GM19452 (cell line): ENCODE data around the gene TTC33.

ENCODE experiments used
- ATAC-seq: cut with Tn5 transposase; IDR thresholded peaks from one replicate; pipeline ENCODE4 v1.9.1; 2021; ENCODE audit not compliant: unreplicated experiment

TTC33 gene

GRCh38 chr5:40540301-40540700 lies 215.5 kb downstream of the TTC33 start:
- ATAC-seq, result no peak

- ATAC-seq, result no peak
Measured at GRCh38 chr5:40524677-40525076, 231.1 kb downstream of the TTC33 start.

DNA sequence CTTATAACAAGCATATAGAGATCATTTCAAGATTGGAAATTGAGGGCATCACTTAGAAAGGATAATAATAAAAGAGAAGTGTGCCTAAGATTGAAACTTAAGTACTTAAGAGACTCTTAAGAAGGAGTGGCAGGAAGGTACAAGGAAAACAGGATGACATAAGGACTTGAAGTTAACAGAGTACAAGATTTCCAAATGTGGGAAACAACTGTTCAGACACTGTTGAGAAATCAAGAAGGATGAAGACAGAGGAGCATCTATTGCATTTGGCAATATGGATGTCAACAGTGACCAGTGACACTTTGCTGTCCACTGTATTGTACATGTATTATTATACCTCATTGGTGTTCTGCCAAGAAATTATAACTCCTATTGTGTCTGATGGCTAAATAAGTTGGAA lies 233.8 kb downstream of the TTC33 start:
- ATAC-seq, result no peak

DNA sequence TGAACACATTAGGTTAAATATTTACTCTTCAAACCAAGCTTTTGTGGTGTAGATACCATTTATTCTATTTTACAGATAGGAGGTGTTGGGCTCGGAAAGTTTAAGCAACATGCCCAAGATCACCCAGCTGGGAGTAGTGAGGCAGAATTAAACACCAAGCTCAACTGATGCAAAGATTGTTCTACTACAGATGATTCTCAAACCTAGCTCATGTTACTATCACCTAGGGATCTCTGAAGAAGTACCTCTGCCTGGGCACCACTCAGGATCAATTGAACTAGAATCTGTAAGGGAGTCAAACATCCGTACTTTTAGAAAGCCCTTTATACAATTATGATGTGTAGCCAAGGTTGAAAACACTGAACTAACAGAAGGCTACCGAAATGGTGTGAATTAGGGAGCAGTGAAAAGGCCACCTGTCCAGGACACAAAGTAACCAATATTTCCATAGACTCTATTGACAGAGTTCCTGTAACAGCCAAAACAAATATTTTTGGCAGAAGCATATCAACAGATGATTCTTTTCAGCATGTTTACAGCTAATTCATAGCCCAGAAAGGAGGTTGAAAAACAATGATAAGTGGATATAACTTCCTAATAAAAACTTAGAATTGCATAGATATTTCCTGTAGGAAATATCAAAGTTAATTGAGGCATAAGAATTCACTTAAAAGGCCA lies 234.5 kb downstream of the TTC33 start:
- no peak for ATAC-seq

DNA sequence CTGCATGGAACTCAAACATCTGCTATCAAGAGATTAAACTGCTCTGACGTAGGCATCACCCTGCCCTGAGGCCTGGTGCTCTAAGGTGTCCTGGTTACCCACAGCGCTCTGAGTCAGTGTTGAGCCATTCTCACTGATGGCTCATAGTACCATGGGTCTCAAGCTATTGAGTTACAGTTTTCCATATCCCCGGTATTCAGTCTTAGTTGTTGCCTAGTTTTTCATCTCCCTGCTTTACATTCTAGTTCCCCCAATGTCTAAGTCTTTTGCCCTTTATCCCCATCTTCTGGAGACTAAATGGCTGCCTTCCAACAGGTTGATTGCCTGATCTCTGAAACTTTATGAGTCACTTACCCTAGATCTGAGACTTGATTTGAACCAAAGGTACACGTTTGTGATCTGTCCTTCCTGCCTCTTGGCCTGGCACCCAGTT lies 237.3 kb downstream of the TTC33 start:
- no peak for ATAC-seq

DNA sequence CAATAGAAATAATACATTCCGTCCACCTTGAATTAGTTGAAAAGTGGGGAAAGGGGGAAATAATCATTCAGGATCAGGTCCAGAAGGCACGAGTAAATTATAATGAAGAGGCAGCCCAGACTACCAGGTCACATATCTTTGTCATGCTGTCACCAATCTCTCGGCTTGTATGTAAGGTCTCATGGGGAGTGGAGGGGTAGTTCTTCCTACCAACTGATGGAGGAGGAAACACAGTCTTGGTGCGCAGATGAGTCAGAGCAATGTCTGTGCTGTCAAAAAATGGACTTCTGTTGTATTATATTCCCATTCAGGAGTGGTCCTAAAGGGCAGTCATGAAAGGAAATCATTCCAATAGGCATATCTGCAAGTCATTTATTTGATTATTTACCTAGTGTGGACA lies 240.3 kb downstream of the TTC33 start:
- ATAC-seq, result no peak

- ATAC-seq, result no peak
Measured at GRCh38 chr5:40514976-40515375, 240.8 kb downstream of the TTC33 start.

DNA sequence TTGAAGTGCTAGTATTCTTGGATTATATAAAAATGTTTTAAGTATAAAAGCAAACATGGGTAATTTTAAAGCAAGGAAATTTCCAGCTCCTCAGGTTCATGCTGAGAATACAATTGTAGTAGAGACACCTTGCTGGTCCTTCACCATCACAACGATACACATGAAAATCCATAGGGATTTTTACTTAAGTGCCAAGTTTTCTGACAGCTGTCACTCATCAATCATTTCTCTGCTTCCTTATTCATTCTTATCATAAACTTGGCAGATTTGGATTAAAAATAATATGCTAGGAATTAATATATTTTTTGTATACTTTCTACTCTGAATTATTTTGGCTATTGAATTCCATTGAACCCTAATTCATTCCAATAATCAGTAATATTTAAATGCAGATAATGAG lies 244.0 kb downstream of the TTC33 start:
- ATAC-seq, result no peak

DNA sequence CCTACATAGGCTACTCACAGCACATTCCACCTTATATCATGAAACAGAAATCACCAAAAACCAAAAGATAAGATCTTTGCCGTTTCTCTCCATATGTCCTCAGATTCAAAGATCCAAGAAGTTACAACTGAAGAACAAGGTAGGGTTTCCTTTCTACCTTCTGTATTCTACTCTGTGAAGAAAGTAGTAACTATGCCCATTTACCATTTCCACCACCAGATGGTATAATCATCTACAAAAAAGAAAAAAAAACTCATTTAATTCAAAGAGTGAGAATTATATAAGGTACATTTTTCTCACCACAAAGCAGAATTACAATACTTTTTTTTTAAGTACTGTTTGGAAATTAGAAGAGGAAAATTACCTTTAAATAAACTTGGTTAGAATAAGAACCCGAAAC lies 248.7 kb downstream of the TTC33 start:
- no peak for ATAC-seq

DNA sequence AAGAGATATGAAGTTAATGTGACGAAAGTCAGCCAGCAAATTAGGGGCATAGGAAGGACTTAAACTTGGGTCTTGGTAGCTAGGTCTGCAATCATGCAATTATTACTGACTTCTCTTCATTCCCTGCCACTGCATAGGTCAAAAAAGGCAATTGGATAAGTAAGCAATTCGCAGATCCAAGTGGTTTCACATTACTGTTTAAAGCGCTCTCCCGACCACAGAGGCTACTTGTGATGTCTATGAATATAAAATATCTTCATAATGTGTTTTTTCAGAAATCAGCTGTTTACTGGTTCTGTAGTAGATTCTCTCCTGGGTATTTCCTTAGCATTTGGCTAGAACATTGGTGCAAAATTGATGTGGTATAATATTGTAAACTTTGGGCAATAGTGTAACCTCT lies 250.7 kb downstream of the TTC33 start:
- no peak for ATAC-seq

DNA sequence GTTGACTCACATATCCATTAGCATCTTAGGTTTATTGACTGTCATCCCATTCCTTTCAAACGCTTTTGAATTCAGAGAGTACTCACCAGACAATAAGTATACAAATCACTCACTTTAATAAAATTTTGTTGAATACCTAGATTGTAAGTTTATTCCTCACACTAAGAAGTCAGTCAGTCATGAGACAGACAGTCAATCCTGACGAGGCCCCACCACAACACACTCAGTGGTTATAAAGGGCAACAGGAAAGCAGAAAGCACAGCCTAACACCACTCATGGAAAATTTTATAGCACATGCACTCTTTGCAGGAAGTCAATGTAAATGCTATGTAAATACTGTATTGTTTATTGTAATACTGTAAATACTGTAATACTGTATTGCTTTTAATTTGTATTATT lies 252.3 kb downstream of the TTC33 start:
- ATAC-seq, result no peak

GRCh38 chr5:40502736-40503135 lies 253.0 kb downstream of the TTC33 start:
- ATAC-seq, result peak; percentile 79

GRCh38 chr5:40501711-40502444 lies 253.9 kb downstream of the TTC33 start:
- no peak for ATAC-seq

GRCh38 chr5:40499518-40500273 lies 256.1 kb downstream of the TTC33 start:
- ATAC-seq, result no peak

- ATAC-seq, result no peak
Measured at GRCh38 chr5:40499007-40499406, 256.8 kb downstream of the TTC33 start.

DNA sequence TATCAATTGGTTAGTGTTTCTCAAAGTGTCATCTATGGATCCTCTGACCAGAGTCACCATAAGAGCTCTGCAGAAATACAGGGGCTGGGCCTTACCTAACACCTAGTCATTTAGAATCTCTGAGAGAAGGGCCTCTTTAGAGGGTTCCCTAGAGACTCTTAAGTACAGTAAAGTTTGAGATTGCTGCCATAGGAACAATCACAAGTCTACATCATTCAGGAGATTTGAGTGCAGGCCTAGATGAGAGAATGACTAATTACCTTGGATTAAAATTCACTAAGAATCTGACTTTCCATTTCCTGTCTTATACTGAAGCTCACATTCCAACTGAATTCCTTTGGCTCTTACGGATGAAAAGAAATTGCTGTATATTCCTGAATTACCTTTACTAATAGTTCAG lies 258.2 kb downstream of the TTC33 start:
- ATAC-seq, result no peak

DNA sequence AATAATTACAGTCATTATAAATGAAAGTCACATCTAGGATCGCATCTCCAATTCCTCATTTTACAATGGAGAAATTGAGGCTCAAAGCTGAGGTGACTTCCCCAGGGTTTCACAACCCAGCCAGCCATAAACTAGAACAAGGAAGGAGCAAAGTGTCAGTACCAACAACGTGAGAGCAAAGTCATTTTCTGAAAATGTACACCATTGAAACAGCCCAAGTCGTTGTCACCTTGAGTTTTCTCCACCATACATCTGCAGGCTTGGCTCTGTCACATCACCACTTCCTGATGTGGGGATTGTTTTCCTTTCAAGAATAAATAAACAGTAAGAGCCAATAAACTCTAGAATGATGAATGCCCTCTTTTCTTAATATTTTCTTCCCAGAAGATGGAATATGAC lies 260.5 kb downstream of the TTC33 start:
- ATAC-seq, result no peak

DNA sequence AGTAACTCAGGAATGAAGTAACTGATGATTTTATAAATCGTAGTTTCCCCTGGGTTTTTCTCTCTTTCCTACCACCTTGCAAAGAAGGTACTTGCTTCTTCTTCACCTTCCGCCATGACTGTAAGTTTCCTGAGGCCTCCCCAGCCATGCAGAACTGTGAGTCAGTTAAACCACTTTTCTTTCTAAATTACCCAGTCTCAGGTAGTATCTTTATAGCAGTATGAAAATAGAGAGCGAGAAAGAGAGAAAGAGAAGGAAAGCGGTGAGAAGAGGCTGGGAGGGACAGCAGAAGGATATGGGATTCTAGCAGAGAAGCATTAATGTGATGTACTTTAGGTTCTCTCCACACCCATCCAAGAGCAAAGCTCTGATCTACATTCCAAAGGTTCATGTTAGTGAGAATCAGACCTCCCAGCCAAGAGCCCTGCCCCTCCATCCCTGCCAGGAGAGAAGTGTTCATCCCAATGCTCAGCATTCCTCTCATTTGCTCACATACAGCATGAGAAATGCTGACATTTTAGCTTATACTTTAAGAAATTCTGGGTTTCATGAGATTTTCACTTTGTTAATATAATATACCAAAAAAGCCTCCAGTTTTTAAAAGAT lies 261.0 kb downstream of the TTC33 start:
- ATAC-seq, result no peak

DNA sequence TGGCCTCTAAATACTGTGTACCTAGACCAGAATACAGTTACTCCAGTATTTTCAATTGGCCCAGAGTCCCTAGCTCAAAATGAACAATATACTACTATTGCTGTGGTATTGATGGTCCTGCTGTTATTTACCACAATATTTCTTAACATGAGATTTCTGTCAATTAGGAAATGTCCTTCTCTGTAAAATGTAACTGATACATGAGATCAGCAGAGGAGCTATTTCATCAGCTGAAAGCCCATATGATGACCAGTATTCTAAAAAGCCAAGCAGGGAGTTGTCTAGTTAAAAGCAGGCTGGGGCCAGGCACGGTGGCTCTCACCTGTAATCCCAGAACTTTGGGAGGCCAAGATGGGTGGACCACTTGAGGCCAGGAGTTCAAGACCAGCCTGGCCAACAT lies 263.7 kb downstream of the TTC33 start:
- no peak for ATAC-seq

DNA sequence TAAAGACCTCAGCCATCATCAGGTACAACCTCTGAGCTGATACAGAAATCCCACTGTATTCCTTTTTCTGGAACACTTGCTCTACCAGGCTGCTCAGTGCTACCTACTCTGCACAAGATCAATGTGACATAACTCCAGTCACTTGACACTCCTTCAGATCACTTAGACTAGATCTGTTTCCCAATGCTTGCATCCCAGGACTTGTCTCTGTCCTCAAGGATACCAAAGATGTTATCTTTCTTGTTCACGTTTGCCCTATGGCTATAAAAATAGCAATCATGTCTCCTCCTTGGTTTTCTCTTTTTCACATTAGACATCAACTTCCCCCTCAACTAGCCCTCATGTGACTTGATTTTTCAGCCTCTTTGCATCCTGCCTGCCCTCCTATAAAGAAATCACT lies 264.1 kb downstream of the TTC33 start:
- ATAC-seq, result no peak

- peak; percentile 37 for ATAC-seq
Measured at GRCh38 chr5:40490464-40491111, 265.2 kb downstream of the TTC33 start.
